GM18873 (cell line): Measurements from ENCODE around the gene KRTCAP2.

Source experiments
- ATAC-seq: cut with Tn5 transposase; IDR thresholded peaks from one replicate; pipeline ENCODE4 v1.9.1; 2021; ENCODE audit warnings: mild to moderate bottlenecking, moderate library complexity, moderate number of reproducible peaks; ENCODE audit not compliant: unreplicated experiment, low FRiP score

KRTCAP2 gene

DNA sequence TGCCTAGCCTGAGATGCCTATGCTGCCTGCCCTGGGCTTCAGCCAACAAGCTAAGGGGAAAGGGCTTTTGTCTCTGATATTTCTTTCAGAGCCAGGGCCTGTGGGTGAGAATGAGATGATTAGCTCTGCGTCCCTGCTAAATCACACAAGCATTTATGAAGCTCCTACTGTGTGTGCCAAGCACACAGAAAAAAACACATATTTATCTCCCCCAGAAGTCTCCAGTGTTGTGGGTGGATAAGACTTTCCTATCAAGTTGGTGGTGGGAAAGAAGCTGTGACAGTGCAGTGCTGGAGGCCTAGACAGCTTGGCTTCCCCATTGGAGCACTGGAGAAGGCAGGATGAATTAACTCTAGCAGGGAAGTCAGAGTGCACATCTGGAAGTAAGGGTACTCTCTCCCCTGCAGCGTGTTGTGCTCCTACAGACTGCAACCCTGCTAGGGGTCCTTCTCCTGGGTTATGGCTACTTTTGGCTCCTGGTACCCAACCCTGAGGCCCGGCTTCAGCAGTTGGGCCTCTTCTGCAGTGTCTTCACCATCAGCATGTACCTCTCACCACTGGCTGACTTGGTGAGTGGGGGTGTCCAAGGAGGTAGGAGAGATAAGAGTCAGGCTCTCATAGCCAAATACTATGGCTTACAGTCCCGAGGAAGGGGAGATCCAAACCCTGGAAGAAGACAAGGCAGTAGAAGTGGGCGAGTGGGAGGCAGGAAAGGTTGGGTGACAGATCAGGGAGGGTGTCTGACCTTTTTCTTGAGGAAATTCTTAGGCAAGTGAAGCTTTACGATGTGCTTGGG, 35.8 kb downstream of the KRTCAP2 start:
- ATAC-seq = no peak

- ATAC-seq = no peak
Observed at GRCh38 chr1:155136748-155137147, 36.4 kb downstream of the KRTCAP2 start.

DNA sequence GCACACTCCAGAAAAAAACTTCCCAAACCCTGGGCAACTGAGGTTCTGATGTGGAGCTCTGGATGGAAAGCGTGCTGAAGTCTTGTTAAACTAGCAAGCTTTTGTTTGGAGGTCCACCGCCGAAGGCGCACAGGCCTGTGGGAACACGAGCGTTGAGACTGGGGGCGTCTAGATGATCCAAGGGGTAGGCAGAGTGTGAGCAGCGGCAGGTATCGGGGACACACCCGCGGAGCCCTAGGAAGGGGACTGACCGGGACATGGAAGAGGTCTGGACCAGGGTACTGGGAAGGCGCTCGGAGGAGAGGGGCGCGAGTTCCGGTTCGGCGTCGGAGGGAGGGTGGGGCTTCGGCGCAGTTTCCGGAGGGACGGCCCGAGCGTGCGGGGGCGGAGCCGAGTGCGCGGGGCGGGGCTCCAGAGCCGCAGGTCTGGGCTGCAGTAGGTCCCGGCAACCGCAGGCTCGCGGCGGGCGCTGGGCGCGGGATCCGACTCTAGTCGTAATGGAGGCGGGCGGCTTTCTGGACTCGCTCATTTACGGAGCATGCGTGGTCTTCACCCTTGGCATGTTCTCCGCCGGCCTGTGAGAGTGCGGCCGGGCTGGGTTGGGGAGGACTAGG, 37.6 kb downstream of the KRTCAP2 start, which contains the start of gene SLC50A1:
Gene SLC50A1, plus strand, starts transcription at position 438 of the 614 bp plus-strand sequence. Its CDS starts 60 bp downstream, at position 498.
- peak; percentile 52 for ATAC-seq

DNA sequence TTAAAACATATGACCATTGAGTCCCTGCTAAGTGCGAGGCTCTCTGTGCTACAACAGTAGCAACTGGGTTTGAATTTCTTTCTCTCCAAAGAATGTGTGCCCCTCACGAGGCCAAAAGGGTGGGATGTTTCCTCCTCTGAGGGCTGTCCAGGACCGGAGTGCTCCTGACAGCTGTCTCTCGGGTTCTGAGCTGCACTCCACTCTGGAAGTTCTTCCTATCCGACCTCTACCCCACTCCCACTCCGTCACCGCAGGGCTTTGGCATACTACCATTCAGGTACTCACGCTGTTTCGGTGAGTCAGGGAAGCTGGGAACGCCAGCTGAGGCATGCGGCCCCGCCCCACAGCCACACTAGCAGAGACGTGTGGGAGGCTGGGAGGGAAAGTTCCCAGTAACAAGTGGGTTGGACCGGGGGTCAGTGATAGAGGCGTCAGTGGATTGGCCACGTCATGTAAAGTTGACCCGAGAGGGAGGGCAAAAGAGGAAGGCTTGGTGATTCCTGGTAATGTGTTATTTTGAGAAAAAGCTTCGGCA, 38.2 kb downstream of the KRTCAP2 start:
- no peak for ATAC-seq

DNA sequence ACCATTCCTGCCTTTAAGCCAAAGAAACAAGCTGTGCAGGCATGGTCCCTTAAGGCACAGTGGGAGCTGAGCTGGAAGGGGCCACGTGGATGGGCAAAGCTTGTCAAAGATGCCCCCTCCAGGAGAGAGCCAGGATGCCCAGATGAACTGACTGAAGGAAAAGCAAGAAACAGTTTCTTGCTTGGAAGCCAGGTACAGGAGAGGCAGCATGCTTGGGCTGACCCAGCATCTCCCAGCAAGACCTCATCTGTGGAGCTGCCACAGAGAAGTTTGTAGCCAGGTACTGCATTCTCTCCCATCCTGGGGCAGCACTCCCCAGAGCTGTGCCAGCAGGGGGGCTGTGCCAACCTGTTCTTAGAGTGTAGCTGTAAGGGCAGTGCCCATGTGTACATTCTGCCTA, 38.8 kb downstream of the KRTCAP2 start:
- no peak for ATAC-seq

- no peak for ATAC-seq
Observed at GRCh38 chr1:155133799-155134281, 39.3 kb downstream of the KRTCAP2 start.

DNA sequence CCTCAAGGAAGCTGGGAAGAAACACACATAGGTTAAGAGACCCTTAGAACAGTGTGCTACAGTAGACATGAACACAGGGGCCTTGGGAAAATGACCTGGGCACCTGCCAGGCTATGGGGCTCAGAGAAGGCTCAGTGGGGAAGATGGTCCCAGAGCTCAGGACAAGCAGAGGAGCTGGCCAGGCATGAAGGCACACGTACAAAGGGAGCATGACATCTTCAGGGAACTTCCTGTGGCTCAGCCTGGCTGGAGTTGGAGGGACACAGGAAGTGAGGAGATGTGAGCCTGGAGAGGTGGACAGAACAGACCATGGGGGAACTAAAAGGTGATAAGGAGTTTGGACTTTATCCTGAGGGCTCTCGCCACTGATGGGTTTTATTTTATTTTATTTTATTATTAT, 41.2 kb downstream of the KRTCAP2 start:
- ATAC-seq = no peak

- no peak for ATAC-seq
Observed at GRCh38 chr1:155131285-155131684, 41.8 kb downstream of the KRTCAP2 start.

- no peak for ATAC-seq
Observed at GRCh38 chr1:155130272-155131006, 42.7 kb downstream of the KRTCAP2 start.

DNA sequence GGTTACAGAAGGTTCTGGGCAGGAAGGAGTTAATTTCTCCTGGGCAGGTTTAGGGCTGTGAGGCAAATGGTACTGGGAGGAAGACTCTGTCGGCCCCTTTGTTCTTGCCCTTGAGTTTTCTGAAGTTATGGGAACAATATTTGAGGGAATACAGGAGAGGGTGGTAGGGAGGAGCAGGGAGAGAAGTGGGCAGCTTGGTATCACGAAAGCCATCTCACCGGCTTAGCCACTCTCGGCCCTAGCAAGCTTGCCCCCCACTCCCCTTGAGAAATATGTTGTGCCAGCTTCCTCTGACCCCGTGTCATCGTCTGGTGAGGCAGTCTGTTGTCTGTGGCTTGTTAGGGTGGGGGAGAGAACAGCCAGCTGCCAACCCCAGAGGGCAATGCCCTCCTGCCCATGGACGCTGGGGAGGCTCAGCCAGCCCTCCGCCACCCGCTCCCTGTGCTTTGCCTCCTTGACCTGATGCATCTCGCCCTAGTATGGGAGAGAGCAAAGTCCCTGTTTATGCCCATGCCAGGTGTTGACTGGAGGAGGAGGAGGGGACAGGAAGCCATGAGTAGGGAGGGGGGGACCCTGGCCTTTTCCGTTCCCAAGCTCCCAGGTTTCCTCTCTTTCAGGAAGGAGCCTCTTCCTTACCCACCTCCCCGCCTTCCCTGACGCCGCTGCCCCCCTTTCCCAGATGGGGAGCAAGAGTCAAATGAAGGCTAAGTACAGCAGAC, 44.2 kb downstream of the KRTCAP2 start:
- ATAC-seq = no peak

DNA sequence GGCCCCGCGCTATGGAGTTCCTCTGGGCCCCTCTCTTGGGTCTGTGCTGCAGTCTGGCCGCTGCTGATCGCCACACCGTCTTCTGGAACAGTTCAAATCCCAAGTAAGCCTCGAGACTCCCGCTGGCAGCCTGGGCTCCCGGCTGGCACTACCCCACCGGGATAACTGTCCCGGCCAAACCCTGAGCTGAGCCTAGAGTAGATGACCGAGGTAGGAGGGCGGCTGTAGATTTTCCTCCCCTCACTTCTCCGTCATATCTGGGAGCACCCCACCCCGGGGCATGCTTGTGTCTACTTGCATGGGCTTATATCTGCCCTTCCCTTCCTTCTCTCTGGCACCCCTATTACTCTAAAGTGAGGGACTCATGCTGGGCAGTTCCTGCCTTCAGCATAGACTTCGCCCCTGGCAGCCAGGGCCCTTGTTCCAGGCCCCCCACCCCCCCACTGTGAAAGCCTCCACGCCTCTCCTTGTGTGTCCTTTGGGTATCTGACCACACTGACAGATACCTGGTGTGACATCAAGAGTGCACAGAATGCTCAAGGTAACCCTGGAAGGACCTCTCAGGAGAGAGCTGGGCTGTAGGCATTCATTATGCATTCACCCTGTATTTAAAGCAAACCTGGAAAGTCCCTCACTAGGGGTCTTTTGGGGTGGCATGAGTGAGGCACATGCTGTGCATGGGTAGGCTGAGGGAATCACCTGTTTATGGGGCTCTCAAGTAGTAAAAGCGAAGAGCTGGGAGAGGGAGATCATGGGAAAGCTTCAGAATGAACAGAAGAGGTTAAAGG, 44.9 kb downstream of the KRTCAP2 start:
- ATAC-seq = no peak

- no peak for ATAC-seq
Observed at GRCh38 chr1:155127105-155127966, 45.8 kb downstream of the KRTCAP2 start, which contains the start of gene EFNA1. Gene EFNA1 (plus strand): TSS chr1:155127876. CDS start chr1:155127978, 102 bp downstream.

DNA sequence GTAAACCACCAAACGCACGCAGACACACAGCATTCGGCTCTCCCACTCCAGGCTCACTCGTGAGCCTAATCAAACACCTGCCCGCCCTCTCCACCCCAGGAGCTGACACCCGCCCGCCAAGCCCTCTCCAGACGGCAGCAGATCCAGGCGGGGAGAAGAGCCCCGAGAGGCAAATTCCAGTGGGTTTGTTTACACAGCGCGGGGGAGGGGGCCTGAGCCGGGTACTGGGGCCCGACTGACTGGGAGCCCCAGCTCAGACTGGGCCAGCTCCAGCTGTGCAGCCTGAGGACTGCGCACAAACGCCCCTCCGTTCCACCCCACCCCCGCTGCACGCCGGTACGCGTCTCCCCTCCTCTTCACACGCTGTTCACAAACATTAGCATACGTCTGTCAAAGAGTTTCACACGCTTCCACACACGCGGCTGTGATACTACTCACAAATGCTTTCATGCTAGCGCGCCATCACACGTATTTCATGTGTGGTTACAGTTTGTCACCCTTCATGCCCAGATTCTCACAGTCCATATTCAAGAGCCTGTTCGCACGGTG, 46.5 kb downstream of the KRTCAP2 start:
- no peak for ATAC-seq

DNA sequence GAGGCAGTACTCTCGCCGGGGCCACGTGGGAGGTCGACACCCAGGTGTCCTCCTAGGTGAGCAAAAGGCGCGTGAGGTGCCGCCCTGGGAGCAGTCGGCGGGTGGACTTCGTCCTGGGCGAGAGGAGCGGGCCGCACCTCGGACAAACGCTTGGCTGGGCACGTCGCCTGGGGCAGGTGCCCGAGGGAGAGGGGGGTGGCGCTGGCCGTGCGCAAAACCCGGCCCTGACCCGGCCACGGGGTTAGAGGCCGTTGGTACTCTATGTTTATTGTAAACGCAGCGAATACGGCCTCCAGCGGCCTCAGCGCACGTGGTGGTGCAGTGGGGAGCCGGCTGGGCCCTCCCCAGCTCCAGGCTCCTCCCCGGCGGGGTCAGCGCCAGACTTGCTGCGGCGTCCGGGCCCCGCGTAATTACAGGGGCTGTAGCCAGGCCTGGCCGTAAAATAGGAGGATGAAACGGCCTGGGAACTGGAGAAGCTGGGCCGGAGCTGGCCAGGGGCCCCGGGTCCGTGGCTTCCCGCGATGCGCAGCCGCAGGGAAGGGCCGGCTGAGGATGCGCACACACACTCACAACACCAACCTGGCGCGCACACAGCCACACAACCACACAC, 47.1 kb downstream of the KRTCAP2 start:
- ATAC-seq = no peak

DNA sequence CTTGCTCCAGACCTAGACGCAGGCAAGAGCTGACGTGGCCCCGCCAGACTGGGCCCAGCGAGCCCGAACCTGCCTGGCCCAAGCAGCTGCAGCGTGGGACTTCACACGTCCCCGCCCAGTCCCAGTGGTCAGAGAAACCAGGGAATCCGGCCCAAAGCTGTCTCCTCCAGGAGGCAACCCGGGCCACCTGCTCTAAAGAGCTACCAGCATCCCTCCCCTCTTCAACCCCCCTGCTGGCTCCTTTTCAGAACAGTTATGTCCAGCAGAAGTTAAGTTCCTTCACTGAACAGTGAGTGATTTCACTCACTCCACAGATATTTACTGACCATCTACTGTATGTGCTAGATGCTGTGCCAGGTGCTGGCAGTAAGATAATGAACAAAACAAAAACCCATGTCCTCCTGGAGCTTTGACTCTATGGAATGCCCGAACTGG, 47.6 kb downstream of the KRTCAP2 start:
- ATAC-seq = no peak

- ATAC-seq = no peak
Observed at GRCh38 chr1:155124503-155125463, 48.3 kb downstream of the KRTCAP2 start.

- no peak for ATAC-seq
Observed at GRCh38 chr1:155123801-155124200, 49.3 kb downstream of the KRTCAP2 start.
